OCI-LY3 (cell line): ENCODE results near the gene ASTN1.

Source experiments
- H2AFZ ChIP-seq: fragments of 200-600, 300-600 bp; shearing (Covaris generic); 2 replicates; pipeline ENCODE4 v1.6.0; 2014; ENCODE audit warnings: antibody characterized with exemption, low read depth, low read length
- H3K27ac ChIP-seq: fragments of 200-600, 300-600 bp; sonication (generic); 2 replicates; pipeline ENCODE4 v1.5.1; 2014; ENCODE audit warnings: mild to moderate bottlenecking, low read length, moderate library complexity, mixed read lengths
- H3K27me3 ChIP-seq: fragments of 200-600, 300-600 bp; sonication (generic); 2 replicates; pipeline ENCODE4 v1.6.1; 2014; ENCODE audit warnings: low read depth, low read length, mixed read lengths
- H3K36me3 ChIP-seq: fragments of 200-600, 300-600 bp; sonication (generic); replicated peaks from 2 replicates; pipeline ENCODE3; 2014; ENCODE audit warnings: low read depth, low read length, mixed read lengths
- H3K4me1 ChIP-seq: fragments of 300-600, 200-600 bp; sonication (generic); 2 replicates; pipeline ENCODE4 v1.6.1; 2014; ENCODE audit warnings: low read length, mixed read lengths
- H3K4me2 ChIP-seq: fragments of 200-600, 300-600 bp; sonication (generic); 2 replicates; pipeline ENCODE4 v1.6.1; 2014; ENCODE audit warnings: low read length, mixed read lengths
- H3K4me3 ChIP-seq: fragments of 300-600, 200-600 bp; sonication (generic); 2 replicates; pipeline ENCODE4 v1.5.1; 2014; ENCODE audit warnings: antibody characterized with exemption, mild to moderate bottlenecking, low read length, moderate library complexity
- H3K79me2 ChIP-seq: fragments of 300-600, 200-600 bp; shearing (Covaris generic); 2 replicates; pipeline ENCODE4 v1.6.1; 2014; ENCODE audit warnings: mild to moderate bottlenecking, low read length, mixed read lengths
- H3K9ac ChIP-seq: fragments of 300-600, 200-600 bp; shearing (Covaris generic); 2 replicates; pipeline ENCODE4 v1.6.0; 2014; ENCODE audit warnings: mild to moderate bottlenecking, low read length, moderate library complexity
- H3K9me3 ChIP-seq: fragments of 200-600, 300-600 bp; shearing (Covaris generic); 2 replicates; pipeline ENCODE4 v1.6.1; 2014; ENCODE audit warnings: low read length, mixed read lengths; ENCODE audit not compliant: insufficient read depth
- H4K20me1 ChIP-seq: fragments of 200-600, 300-600 bp; sonication (generic); 2 replicates; pipeline ENCODE4 v1.6.1; 2016; ENCODE audit warnings: low read length, mixed read lengths; ENCODE audit not compliant: insufficient read depth
- CTCF ChIP-seq: fragments of 200-600, 300-600 bp; sonication (generic); IDR thresholded peaks from 2 replicates; pipeline ENCODE4 v1.5.1; 2014; ENCODE audit warnings: antibody characterized with exemption, low read length, low read depth
- EZH2phosphoT487 ChIP-seq: fragments of 200-600 bp; shearing (Covaris generic); IDR thresholded peaks from 2 replicates; pipeline ENCODE4 v1.6.1; 2018; ENCODE audit warnings: antibody characterized with exemption, mixed run types, low read depth

The ASTN1 gene

GRCh38 chr1:176949033-176949662, 215.4 kb downstream of the ASTN1 start:
- Histone ChIP-seq H3K79me2 (no peaks in the 10 kb centered on the region), H3K27ac (no peak overlapping the region), H3K9ac (no peak overlapping the region), H3K36me3 (no peaks in the 10 kb centered on the region), H3K4me3 (no peak overlapping the region), H3K4me2 (no peak overlapping the region), H3K9me3 (no peaks in the 10 kb centered on the region), H4K20me1 (no peaks in the 10 kb centered on the region), H3K4me1 (no peaks in the 10 kb centered on the region), H3K27me3 (peaks cover 40% of the 10 kb centered on the region), H2AFZ (no peak overlapping the region)
- TF ChIP-seq CTCF (peak; percentile 76), EZH2phosphoT487 (no peak)

- Histone ChIP-seq H3K4me2 (no peak overlapping the region), H3K9ac (no peak overlapping the region), H3K36me3 (no peaks in the 10 kb centered on the region), H3K4me3 (no peak overlapping the region), H3K27ac (no peak overlapping the region), H3K4me1 (no peaks in the 10 kb centered on the region), H3K27me3 (peaks cover 38% of the 10 kb centered on the region), H4K20me1 (no peaks in the 10 kb centered on the region), H3K9me3 (no peaks in the 10 kb centered on the region), H3K79me2 (no peaks in the 10 kb centered on the region), H2AFZ (no peak overlapping the region)
- TF ChIP-seq CTCF (no peak), EZH2phosphoT487 (no peak)
Observed at GRCh38 chr1:176944606-176945005, 219.9 kb downstream of the ASTN1 start.

- no peak overlapping the region for H3K27ac ChIP-seq
- H2AFZ ChIP-seq: no peak overlapping the region
- H3K4me1 ChIP-seq: no peaks in the 10 kb centered on the region
- no peaks in the 10 kb centered on the region for H3K36me3 ChIP-seq
- TF ChIP-seq CTCF (no peak), EZH2phosphoT487 (no peak)
- H3K79me2 ChIP-seq: no peaks in the 10 kb centered on the region
- H3K4me3 ChIP-seq: no peak overlapping the region
- H3K27me3 ChIP-seq: peaks cover 35% of the 10 kb centered on the region; the same call in 1 of the 2 replicates
- H3K9ac ChIP-seq: no peak overlapping the region
- H3K9me3 ChIP-seq: no peaks in the 10 kb centered on the region
- H4K20me1 ChIP-seq: no peaks in the 10 kb centered on the region
- H3K4me2 ChIP-seq: no peak overlapping the region
Observed at GRCh38 chr1:176943783-176944182, 220.7 kb downstream of the ASTN1 start.

- H3K9me3 ChIP-seq: no peaks in the 10 kb centered on the region
- no peaks in the 10 kb centered on the region for H4K20me1 ChIP-seq
- H3K27me3 ChIP-seq: peaks cover 35% of the 10 kb centered on the region; the same call in 1 of the 2 replicates
- no peak overlapping the region for H3K9ac ChIP-seq
- TF ChIP-seq EZH2phosphoT487 (no peak), CTCF (no peak)
- no peak overlapping the region for H2AFZ ChIP-seq
- H3K36me3 ChIP-seq: no peaks in the 10 kb centered on the region
- no peaks in the 10 kb centered on the region for H3K79me2 ChIP-seq
- H3K4me3 ChIP-seq: no peak overlapping the region
- H3K27ac ChIP-seq: no peak overlapping the region
- H3K4me2 ChIP-seq: no peak overlapping the region
- H3K4me1 ChIP-seq: 0 out of 2 replicates have a peak, but pooled peaks cover 2% of the 10 kb centered on the region
Observed at GRCh38 chr1:176942346-176942745, 222.2 kb downstream of the ASTN1 start.
